Esophagus squamous epithelium (tissue), 5 donors: ENCODE results near the gene SEC61A2. TPM values are rescaled to one million over a fixed set of nuclear protein-coding genes. Genes with fewer than 3 reads are reported as not detected.

Experiments
- DNase-seq: peaks from one replicate; lab custom pipeline; 2025; lab: John Stamatoyannopoulos, UW
- H3K27ac ChIP-seq, 4 donors: fragments of 200-600 bp; sonication (generic); one replicate each; pipeline ENCODE4 v1.5.1; 2016 to 2019; ENCODE audit warnings: mild to moderate bottlenecking in 1 of 4
- H3K27me3 ChIP-seq, 4 donors: fragments of 200-600 bp; sonication (generic); 1 replicate in 3 of 4; 2 replicates in 1 of 4; pipeline versions ENCODE4 v1.5.1 to v1.6.0; 2017 to 2021; ENCODE audit warnings: antibody characterized with exemption in 1 of 4
- H3K36me3 ChIP-seq, 3 donors: fragments of 200-600 bp; sonication (generic); one replicate each; pipeline ENCODE4 v1.5.1; 2016 to 2019
- H3K4me1 ChIP-seq, 3 donors: fragments of 200-600 bp; sonication (generic); one replicate each; pipeline ENCODE4 v1.5.1; 2017 to 2019
- H3K4me3 ChIP-seq, 4 donors: fragments of 200-600 bp; sonication (generic); 1 replicate in 3 of 4; 2 replicates in 1 of 4; pipeline ENCODE4 v1.5.1; 2016 to 2019; ENCODE audit warnings: mild to moderate bottlenecking in 2 of 4, moderate library complexity in 1 of 4
- H3K9me3 ChIP-seq, 3 donors: fragments of 200-600 bp; sonication (generic); one replicate each; pipeline ENCODE4 v1.5.1; 2016 to 2019
- POLR2A ChIP-seq, 4 donors: fragments of 450-650 bp; IDR thresholded peaks; one replicate each; pipeline ENCODE4 v1.6.1; 2017; ENCODE audit warnings: antibody characterized with exemption in 4 of 4, mild to moderate bottlenecking in 4 of 4, moderate library complexity in 3 of 4
- WGBS, 2 donors: methylation state at CpG; one replicate each; pipeline ENCODE4 v1.1.5; 2018; 5-methylcytosine and 5-hydroxymethylcytosine counted together
- intact Hi-C: fragments of 100-400 bp; cut with DNase I; formaldehyde crosslinking; loops from one replicate; pipeline ENCODE4 v1.15.0; 2022
- total RNA-seq, 4 donors: library from RNA; depleted of rRNA; stranded (reverse); fragments of >200 nt; gene quantifications; one replicate each; pipeline ENCODE4 v1.1.0, GENCODE V29; 2016
- TF ChIP-seq, protein P1 (sequence below), 6 experiments: fragments of 450-650 bp in 4 of 6; fragments of 200-600 bp in 2 of 6; sonication (generic) in 2 of 6; IDR thresholded peaks; one replicate each; pipeline ENCODE4 v1.5.1; 2016 to 2019; ENCODE audit warnings: antibody characterized with exemption in 6 of 6, mild to moderate bottlenecking in 4 of 6, moderate library complexity in 4 of 6
- donor health status: DM: yes; HTN: yes; CAD: no.

SEC61A2 gene
- total RNA-seq, 4 donors from 2014 or later, result 1.2 to 5.0 (median 4.3) TPM

DNA sequence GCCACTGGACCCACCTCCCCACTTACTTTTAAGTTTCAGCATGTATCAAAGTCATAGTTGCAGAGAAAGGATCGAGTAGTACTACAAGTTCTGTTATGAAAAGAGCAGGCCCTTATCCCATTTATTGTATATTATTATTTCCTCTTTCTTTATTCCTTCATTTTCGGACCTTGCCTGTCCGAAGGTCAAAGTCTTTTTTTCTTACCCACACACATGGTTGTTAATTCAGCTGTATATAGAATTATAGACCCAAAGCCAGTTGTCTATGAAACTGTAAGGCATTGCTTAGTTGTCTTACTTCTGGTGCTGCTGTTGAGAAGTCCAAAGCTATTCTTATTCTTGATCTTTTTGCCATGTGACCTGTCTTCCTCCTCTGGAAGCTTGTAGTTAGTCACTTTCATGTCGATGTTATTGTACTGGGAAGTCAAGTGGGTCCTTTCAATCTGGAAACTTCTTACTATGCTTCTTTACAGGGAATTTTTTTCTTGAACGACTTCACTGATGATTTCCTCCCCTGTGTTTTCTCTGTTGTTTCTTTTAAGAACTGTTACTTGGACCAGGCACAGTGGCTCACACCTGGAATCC, 57.9 kb downstream of the SEC61A2 start:
- intact Hi-C loops, result no loop called here
- Histone ChIP-seq H3K27me3 (no peaks in the 10 kb centered on the region), H3K36me3 (peaks cover 0 to 71% (median 11%) of the 10 kb centered on the region in 3 donors), H3K27ac (no peak overlapping the region), H3K4me3 (no peak overlapping the region), H3K4me1 (peaks cover 0 to 11% (median 0%) of the 10 kb centered on the region in 3 donors), H3K9me3 (no peaks in the 10 kb centered on the region)
- DNase-seq, result no peak
- TF ChIP-seq POLR2A (IDR thresholded peaks at IDR 0.05), result no peak
- TF ChIP-seq, protein P1, sequence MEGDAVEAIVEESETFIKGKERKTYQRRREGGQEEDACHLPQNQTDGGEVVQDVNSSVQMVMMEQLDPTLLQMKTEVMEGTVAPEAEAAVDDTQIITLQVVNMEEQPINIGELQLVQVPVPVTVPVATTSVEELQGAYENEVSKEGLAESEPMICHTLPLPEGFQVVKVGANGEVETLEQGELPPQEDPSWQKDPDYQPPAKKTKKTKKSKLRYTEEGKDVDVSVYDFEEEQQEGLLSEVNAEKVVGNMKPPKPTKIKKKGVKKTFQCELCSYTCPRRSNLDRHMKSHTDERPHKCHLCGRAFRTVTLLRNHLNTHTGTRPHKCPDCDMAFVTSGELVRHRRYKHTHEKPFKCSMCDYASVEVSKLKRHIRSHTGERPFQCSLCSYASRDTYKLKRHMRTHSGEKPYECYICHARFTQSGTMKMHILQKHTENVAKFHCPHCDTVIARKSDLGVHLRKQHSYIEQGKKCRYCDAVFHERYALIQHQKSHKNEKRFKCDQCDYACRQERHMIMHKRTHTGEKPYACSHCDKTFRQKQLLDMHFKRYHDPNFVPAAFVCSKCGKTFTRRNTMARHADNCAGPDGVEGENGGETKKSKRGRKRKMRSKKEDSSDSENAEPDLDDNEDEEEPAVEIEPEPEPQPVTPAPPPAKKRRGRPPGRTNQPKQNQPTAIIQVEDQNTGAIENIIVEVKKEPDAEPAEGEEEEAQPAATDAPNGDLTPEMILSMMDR (IDR thresholded peaks at IDR 0.05), result no peak
- WGBS, 2 donors, result 83 to 89% methylated on average over 5 of the region's 5 CpGs

DNA sequence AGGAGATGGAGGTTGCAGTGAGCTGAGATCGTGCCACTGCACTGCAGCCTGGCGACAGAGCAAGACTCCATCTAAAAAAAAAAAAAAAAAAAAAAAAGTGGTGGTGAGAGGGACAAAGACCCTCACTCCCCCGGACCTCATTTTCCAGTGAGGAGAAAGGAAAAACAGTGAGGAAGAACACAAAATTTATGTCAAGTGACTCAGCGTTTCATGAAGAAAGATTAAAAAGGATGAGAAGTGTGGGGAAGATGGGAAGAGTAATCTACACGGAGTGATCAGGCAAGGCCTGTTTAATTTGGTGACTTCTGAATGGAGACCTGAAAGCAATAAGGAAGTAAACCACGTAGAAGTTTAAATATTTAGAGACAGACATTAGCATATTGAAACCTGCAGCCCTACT, 59.2 kb downstream of the SEC61A2 start:
- no peak overlapping the region for H3K27ac ChIP-seq
- H3K4me3 ChIP-seq, result no peak overlapping the region
- DNase-seq, result no peak
- H3K36me3 ChIP-seq, result peaks cover 0 to 64% (median 11%) of the 10 kb centered on the region in 3 donors
- intact Hi-C loops, result no loop called here
- H3K27me3 ChIP-seq, result no peaks in the 10 kb centered on the region
- 84 to 90% methylated on average over 5 to 6 of the region's 6 CpGs for WGBS, 2 donors
- H3K4me1 ChIP-seq, result peaks cover 0 to 23% (median 5%) of the 10 kb centered on the region in 3 donors
- no peaks in the 10 kb centered on the region for H3K9me3 ChIP-seq
- no peak for TF ChIP-seq POLR2A (IDR thresholded peaks at IDR 0.05)
- TF ChIP-seq, protein P1 (IDR thresholded peaks at IDR 0.05), result no peak

- Histone ChIP-seq H3K27me3 (no peaks in the 10 kb centered on the region), H3K4me1 (peaks cover 7 to 31% (median 11%) of the 10 kb centered on the region in 3 donors), H3K36me3 (peaks cover 0 to 56% (median 11%) of the 10 kb centered on the region in 3 donors), H3K9me3 (no peaks in the 10 kb centered on the region), H3K27ac (no peak overlapping the region), H3K4me3 (no peak overlapping the region)
- TF ChIP-seq, protein P1 (IDR thresholded peaks at IDR 0.05), result no peak
- TF ChIP-seq POLR2A (IDR thresholded peaks at IDR 0.05), result no peak
- intact Hi-C loops, result no loop called here
- DNase-seq, result no peak
- WGBS, 2 donors, result 96 to 97% methylated on average over 10 of the region's 10 CpGs
Observed at GRCh38 chr10:12189426-12189825, 59.9 kb downstream of the SEC61A2 start.

DNA sequence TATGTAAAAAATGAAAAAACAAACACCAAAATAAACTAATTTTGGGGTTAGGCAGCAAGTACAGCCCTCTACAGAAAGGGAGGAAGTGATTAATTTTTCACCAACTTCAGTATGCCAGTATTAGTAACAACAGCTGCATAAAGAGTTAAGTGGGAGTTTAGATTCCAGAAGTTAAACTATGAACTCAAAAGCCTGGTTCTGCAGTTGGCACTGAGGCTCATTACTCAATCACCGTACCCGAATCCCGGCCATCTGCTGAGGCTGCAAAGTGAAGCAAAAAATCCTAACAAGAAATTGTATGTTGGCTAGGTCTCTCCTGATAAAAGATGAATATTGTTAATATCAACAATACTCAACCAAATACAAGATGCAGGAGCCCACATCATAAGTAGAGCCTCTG, 62.2 kb downstream of the SEC61A2 start:
- Histone ChIP-seq H3K36me3 (peaks cover 0 to 33% (median 7%) of the 10 kb centered on the region in 3 donors), H3K27me3 (no peaks in the 10 kb centered on the region), H3K9me3 (no peaks in the 10 kb centered on the region), H3K4me3 (no peak overlapping the region), H3K4me1 (peaks cover 12 to 43% (median 13%) of the 10 kb centered on the region in 3 donors), H3K27ac (no peak overlapping the region)
- TF ChIP-seq, protein P1 (IDR thresholded peaks at IDR 0.05), result no peak
- no peak for TF ChIP-seq POLR2A (IDR thresholded peaks at IDR 0.05)
- no peak for DNase-seq
- intact Hi-C loops, result no loop called here
- WGBS, 2 donors, result 39 to 63% methylated on average over 3 of the region's 3 CpGs

DNA sequence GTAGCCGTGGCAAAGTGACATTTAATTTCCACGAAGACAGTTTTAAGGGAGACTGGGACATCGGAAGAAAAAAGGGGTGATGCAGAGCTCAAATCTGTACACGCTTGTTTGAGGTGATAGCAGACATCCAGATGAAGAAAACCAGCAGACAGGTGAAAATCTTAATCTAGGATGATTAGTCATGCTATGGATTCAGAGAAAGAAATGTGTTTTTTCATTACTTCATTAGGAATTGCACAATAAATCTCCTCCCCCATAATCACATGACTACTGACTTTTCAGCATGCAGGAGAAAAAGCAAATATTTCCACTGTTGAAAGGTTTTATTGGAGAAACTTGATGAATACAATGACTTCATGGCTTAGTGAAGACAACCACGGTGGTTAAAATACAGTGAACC, 63.7 kb downstream of the SEC61A2 start:
- no peak for DNase-seq
- intact Hi-C loops, result no loop called here
- H3K27ac ChIP-seq, result peak overlapping the region in 2 of 4 donors; percentile 7 to 40

More for the DNA sequence above, 63.7 kb downstream of the SEC61A2 start:
- no peak overlapping the region for H3K4me3 ChIP-seq
- no peaks in the 10 kb centered on the region for H3K27me3 ChIP-seq
- no peaks in the 10 kb centered on the region for H3K9me3 ChIP-seq
- peaks cover 0 to 21% (median 0%) of the 10 kb centered on the region in 3 donors for H3K36me3 ChIP-seq
- H3K4me1 ChIP-seq, result peaks cover 21 to 58% (median 25%) of the 10 kb centered on the region in 3 donors
- 62 to 73% methylated on average over 5 of the region's 5 CpGs for WGBS, 2 donors
- no peak for TF ChIP-seq POLR2A (IDR thresholded peaks at IDR 0.05)
- TF ChIP-seq, protein P1 (IDR thresholded peaks at IDR 0.05), result no peak
